ENCODE data around the gene HMCN2. TPM values are rescaled to one million over a fixed set of nuclear protein-coding genes. Genes with fewer than 3 reads are reported as not detected.

HMCN2 gene
- total RNA-seq, 1 donor, result under 0.01 TPM

- Histone ChIP-seq H3K27me3 (ENCODE audit: insufficient read depth, low read length) (peaks cover 13% of the 10 kb centered on the region), H3K27ac (ENCODE audit: low read depth, low read length) (no peak overlapping the region), H3K4me1 (ENCODE audit: insufficient read depth, low read length) (no peaks in the 10 kb centered on the region), H3K4me3 (ENCODE audit: insufficient read depth, low read length) (no peak overlapping the region), H3K79me2 (ENCODE audit: insufficient read depth, low read length) (no peaks in the 10 kb centered on the region), H4K20me1 (ENCODE audit: insufficient read depth, low read length) (no peaks in the 10 kb centered on the region), H2AFZ (ENCODE audit: low read length) (no peak overlapping the region), H3K4me2 (ENCODE audit: insufficient read depth, low read length) (no peak overlapping the region), H3K36me3 (ENCODE audit: insufficient read depth, low read length) (no peaks in the 10 kb centered on the region), H3K9me3 (ENCODE audit: low read depth, low read length) (no peaks in the 10 kb centered on the region)
- DNase-seq (ENCODE audit: insufficient read length, low spot score, missing footprints), result no peak
- no peak for TF ChIP-seq CTCF (IDR thresholded peaks at IDR 0.05; ENCODE audit: extremely low read depth, low read depth, low read length)
Measured at GRCh38 chr9:130414910-130415746, 149.6 kb downstream of the HMCN2 start.

- Histone ChIP-seq H3K4me2 (ENCODE audit: insufficient read depth, low read length) (no peak overlapping the region), H3K79me2 (ENCODE audit: insufficient read depth, low read length) (no peaks in the 10 kb centered on the region), H2AFZ (ENCODE audit: low read length) (no peak overlapping the region), H4K20me1 (ENCODE audit: insufficient read depth, low read length) (no peaks in the 10 kb centered on the region), H3K4me1 (ENCODE audit: insufficient read depth, low read length) (peaks cover 10% of the 10 kb centered on the region), H3K9me3 (ENCODE audit: low read depth, low read length) (no peaks in the 10 kb centered on the region), H3K36me3 (ENCODE audit: insufficient read depth, low read length) (no peaks in the 10 kb centered on the region), H3K4me3 (ENCODE audit: insufficient read depth, low read length) (no peak overlapping the region), H3K27me3 (ENCODE audit: insufficient read depth, low read length) (peaks cover 7% of the 10 kb centered on the region), H3K27ac (ENCODE audit: low read depth, low read length) (no peak overlapping the region)
- peak; percentile 8 for TF ChIP-seq CTCF (IDR thresholded peaks at IDR 0.05; ENCODE audit: extremely low read depth, low read depth, low read length)
- peak; percentile 58 for DNase-seq (ENCODE audit: insufficient read length, low spot score, missing footprints)
Measured at GRCh38 chr9:130417602-130418001, 152.0 kb downstream of the HMCN2 start.

- TF ChIP-seq CTCF (IDR thresholded peaks at IDR 0.05; ENCODE audit: extremely low read depth, low read depth, low read length), result no peak
- Histone ChIP-seq H2AFZ (ENCODE audit: low read length) (no peak overlapping the region), H3K4me1 (ENCODE audit: insufficient read depth, low read length) (peaks cover 10% of the 10 kb centered on the region), H3K4me2 (ENCODE audit: insufficient read depth, low read length) (no peak overlapping the region), H3K79me2 (ENCODE audit: insufficient read depth, low read length) (no peaks in the 10 kb centered on the region), H3K27me3 (ENCODE audit: insufficient read depth, low read length) (peaks cover 4% of the 10 kb centered on the region), H3K36me3 (ENCODE audit: insufficient read depth, low read length) (no peaks in the 10 kb centered on the region), H3K9me3 (ENCODE audit: low read depth, low read length) (no peaks in the 10 kb centered on the region), H4K20me1 (ENCODE audit: insufficient read depth, low read length) (no peaks in the 10 kb centered on the region), H3K27ac (ENCODE audit: low read depth, low read length) (no peak overlapping the region), H3K4me3 (ENCODE audit: insufficient read depth, low read length) (no peak overlapping the region)
- DNase-seq (ENCODE audit: insufficient read length, low spot score, missing footprints), result no peak
Measured at GRCh38 chr9:130418776-130419175, 153.2 kb downstream of the HMCN2 start.

- no peak overlapping the region for H3K27ac ChIP-seq (ENCODE audit: low read depth, low read length)
- no peaks in the 10 kb centered on the region for H3K36me3 ChIP-seq (ENCODE audit: insufficient read depth, low read length)
- no peak overlapping the region for H2AFZ ChIP-seq (ENCODE audit: low read length)
- H3K79me2 ChIP-seq (ENCODE audit: insufficient read depth, low read length), result no peaks in the 10 kb centered on the region
- DNase-seq (ENCODE audit: insufficient read length, low spot score, missing footprints), result no peak
- H4K20me1 ChIP-seq (ENCODE audit: insufficient read depth, low read length), result no peaks in the 10 kb centered on the region
- H3K4me2 ChIP-seq (ENCODE audit: insufficient read depth, low read length), result no peak overlapping the region
- no peak overlapping the region for H3K4me3 ChIP-seq (ENCODE audit: insufficient read depth, low read length)
- no peaks in the 10 kb centered on the region for H3K9me3 ChIP-seq (ENCODE audit: low read depth, low read length)
- peaks cover 10% of the 10 kb centered on the region for H3K4me1 ChIP-seq (ENCODE audit: insufficient read depth, low read length)
- no peak for TF ChIP-seq CTCF (IDR thresholded peaks at IDR 0.05; ENCODE audit: extremely low read depth, low read depth, low read length)
- H3K27me3 ChIP-seq (ENCODE audit: insufficient read depth, low read length), result no peaks in the 10 kb centered on the region
Measured at GRCh38 chr9:130419521-130420035, 154.0 kb downstream of the HMCN2 start.
